Right forelimb (tissue), 1 donor: ENCODE data around the gene PRF1.
A peak's percentile ranks its signal among the peaks of the same experiment; 100 is the strongest.

Source experiments
- DNase-seq: peaks from one replicate; pipeline ENCODE4 v3.0.0-alpha.2; 2018

The PRF1 gene

DNA sequence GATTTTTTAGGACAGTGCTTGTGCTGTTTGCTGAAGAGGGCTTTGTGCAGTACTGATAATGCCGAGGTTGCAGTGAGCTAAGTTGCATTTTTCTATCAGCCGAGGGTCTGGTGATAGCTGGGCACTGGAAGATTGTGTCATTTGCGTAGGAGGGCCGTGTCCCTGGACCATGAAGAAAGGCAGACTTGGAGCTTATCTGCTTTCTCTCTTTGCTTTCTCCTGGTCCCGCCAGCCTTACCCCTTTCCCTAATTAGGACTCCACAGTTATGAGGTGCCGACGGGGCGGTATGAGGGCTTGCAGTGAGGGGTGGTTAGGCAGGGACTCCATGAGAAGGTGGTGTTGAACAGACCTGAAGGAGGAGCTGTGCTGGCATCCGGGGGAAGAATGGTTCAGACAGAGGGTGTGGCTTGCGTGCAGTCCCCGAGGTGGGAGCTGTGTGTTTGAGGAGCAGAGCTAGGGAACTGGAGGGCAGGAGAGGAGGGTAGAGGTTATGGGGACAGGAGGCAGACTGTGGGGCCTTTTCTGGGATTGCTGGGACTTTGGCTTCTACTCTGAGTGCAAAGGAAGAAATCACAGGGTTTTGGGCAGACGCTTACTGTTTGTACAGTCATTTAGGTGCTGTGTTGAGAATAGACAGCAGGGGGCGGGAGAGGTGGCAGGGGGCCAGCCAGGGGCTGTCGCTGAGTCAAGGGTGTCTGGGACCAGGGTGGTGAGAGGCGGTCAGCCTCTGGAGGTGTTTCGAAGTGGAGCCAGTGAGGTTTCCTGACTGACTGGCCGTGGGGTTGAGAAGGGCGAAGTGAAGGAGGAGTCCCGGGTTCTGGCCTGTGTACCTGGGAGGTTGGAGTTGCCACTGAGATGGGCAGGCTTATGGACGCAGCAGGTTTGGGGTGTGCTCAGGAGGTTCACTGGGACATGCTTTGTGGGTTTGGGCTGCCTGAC, 43.4 kb downstream of the PRF1 start:
- DNase-seq, result peak; percentile 88

GRCh38 chr10:70558295-70558694, 44.2 kb downstream of the PRF1 start:
- no peak for DNase-seq

GRCh38 chr10:70557876-70558275, 44.7 kb downstream of the PRF1 start:
- no peak for DNase-seq

GRCh38 chr10:70557086-70557845, 45.3 kb downstream of the PRF1 start:
- no peak for DNase-seq

- DNase-seq, result no peak
Measured at GRCh38 chr10:70555371-70555770, 47.2 kb downstream of the PRF1 start.

GRCh38 chr10:70552586-70552985, 50.0 kb downstream of the PRF1 start:
- no peak for DNase-seq

GRCh38 chr10:70551971-70552422, 50.5 kb downstream of the PRF1 start:
- peak; percentile 68 for DNase-seq

DNA sequence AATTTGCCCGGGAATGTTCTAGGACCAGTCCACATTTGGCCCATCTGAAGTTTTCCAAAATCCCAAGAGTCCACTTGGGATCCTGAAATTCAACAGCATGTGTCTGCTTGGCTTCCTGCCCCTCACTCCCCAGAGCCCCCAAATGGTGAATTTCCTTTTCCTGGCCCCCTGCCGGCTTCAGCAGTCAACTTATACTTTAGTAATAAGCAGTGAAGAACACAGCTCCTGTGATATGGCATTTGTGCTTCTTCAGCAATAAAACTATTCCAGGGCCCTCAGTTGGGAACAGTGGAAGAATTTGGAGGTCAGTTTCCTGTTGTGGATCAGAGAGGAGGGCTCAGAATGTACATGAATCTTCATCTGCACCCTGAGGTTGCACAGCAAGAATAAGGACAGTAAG, 51.1 kb downstream of the PRF1 start:
- DNase-seq, result peak; percentile 65

GRCh38 chr10:70550459-70550858, 52.1 kb downstream of the PRF1 start:
- no peak for DNase-seq

DNA sequence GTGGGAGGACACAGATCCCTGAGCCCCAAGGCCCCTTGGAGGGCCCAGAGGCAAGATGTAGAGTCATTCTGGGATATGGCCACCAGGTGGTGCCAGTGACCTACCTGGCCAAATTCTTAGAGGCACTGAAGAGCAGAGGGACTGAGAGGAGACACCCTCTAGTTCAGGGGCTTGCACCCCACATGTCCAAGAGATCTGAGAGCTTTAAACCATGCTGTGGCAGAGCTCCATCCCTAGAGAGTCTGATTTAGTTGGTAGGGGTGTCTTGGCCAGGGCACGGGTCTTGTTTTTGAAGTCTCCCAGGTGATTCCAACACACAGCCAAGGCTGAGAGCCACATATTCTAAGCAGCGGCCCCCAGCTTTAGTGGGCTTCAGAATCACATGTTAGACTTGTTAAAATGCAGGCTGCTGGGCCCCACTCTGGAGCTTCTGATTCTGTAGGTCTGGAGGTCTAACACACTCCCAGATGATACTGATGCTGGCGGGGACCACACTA, 52.5 kb downstream of the PRF1 start:
- peak; percentile 83 for DNase-seq

- DNase-seq, result no peak
Measured at GRCh38 chr10:70549351-70549961, 53.1 kb downstream of the PRF1 start.
